ENCODE measurements around the gene CCDC27.

GRCh38 chr1:3787349-3787715 lies 35.1 kb downstream of the CCDC27 start:
- TF ChIP-seq CTCF (IDR thresholded peaks at IDR 0.05) = no peak
- no peak for TF ChIP-seq EZH2 (IDR thresholded peaks at IDR 0.05)

Data from neural progenitor cell (in vitro differentiated cells).